PC-9 (cell line): ENCODE results near the gene HOXD4.

ENCODE experiments used
- CTCF ChIP-seq: fragments of 200-600 bp; sonication (generic); conservative IDR thresholded peaks from 2 replicates; pipeline ENCODE4 v1.6.1; 2017; ENCODE audit warnings: mixed run types, antibody characterized with exemption, mild to moderate bottlenecking, moderate library complexity
- EZH2 ChIP-seq: fragments of 200-600 bp; sonication (generic); IDR thresholded peaks from 2 replicates; pipeline ENCODE4 v1.8.0; 2017; ENCODE audit warnings: antibody characterized with exemption, low read depth

DNA sequence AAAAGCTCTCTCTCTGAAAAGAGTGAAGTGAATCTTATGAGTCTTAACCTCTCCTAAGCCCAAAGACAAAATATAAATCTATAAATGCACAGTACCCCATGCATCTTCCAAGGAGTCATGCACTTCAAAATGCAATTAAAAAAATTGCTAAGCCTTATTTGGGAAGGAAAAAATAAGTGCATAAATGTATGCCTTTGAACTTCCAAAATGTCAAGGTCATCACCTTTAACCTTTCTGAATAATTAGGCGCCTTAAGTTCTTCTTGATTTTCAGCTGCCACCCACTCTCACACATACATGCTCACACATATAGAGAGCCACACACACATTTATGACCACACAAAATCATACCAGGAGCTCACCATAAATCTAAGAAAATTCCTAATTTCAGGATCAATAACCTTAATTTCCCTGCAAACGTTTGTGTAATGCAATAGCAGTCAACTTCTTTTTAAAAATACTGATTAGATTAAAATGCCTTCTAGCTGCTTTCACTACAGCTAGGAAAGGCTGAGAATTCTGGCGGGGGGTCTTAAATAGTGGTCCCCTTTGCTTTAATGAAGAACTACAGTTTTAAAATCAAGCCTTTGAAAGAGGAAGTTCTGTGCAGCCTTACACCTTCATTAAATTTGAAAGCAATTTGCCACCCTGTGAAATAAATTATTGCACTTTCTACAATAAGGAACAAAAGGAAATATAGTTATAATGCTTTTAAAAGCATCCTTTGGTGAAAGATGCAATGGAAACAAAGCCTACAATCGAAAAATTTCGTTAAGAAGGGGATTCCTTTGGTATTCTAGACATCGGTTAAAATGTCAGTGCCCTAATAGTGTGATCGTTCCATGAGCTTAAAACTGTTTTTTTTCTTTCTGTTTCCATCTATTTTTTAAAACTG lies 40.7 kb upstream of the HOXD4 start:
- no peak for TF ChIP-seq CTCF
- TF ChIP-seq EZH2, result no peak
